Measurements from ENCODE around the gene PCSK1.

- TF ChIP-seq CTCF (IDR thresholded peaks at IDR 0.05) (no peak), POLR2A (IDR thresholded peaks at IDR 0.05) (no peak)
Measured at GRCh38 chr5:96370976-96371375, 62.1 kb downstream of the PCSK1 start.

All from ovary (tissue), 3 donors.